ENCODE data around the gene EHD3.

The EHD3 gene

GRCh38 chr2:31254237-31255203 lies 20.6 kb downstream of the EHD3 start:
- no peak overlapping the region for H2AFZ ChIP-seq (ENCODE audit: low read length)
- H3K9ac ChIP-seq (ENCODE audit: low read length), result no peak overlapping the region; the same call in 1 of the 2 replicates
- no peaks in the 10 kb centered on the region for H3K9me3 ChIP-seq (ENCODE audit: low read length)
- H3K4me3 ChIP-seq (ENCODE audit: low read depth, low read length, poor library complexity, severe bottlenecking), result peak overlapping the region; percentile 5
- TF ChIP-seq, protein P1, sequence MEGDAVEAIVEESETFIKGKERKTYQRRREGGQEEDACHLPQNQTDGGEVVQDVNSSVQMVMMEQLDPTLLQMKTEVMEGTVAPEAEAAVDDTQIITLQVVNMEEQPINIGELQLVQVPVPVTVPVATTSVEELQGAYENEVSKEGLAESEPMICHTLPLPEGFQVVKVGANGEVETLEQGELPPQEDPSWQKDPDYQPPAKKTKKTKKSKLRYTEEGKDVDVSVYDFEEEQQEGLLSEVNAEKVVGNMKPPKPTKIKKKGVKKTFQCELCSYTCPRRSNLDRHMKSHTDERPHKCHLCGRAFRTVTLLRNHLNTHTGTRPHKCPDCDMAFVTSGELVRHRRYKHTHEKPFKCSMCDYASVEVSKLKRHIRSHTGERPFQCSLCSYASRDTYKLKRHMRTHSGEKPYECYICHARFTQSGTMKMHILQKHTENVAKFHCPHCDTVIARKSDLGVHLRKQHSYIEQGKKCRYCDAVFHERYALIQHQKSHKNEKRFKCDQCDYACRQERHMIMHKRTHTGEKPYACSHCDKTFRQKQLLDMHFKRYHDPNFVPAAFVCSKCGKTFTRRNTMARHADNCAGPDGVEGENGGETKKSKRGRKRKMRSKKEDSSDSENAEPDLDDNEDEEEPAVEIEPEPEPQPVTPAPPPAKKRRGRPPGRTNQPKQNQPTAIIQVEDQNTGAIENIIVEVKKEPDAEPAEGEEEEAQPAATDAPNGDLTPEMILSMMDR (IDR thresholded peaks at IDR 0.05; ENCODE audit: low read length), result no peak
- TF ChIP-seq EZH2 (IDR thresholded peaks at IDR 0.05; ENCODE audit: borderline replicate concordance, low read length), result no peak
- no peaks in the 10 kb centered on the region for H3K79me2 ChIP-seq (ENCODE audit: insufficient read depth, low read length)
- H3K4me1 ChIP-seq (ENCODE audit: insufficient read depth, low read length, severe bottlenecking), result peaks cover 23% of the 10 kb centered on the region
- H3K36me3 ChIP-seq (ENCODE audit: insufficient read depth, low read length), result no peaks in the 10 kb centered on the region
- H3F3A ChIP-seq (ENCODE audit: insufficient read depth, low read length), result no peaks in the 10 kb centered on the region
- H3K4me2 ChIP-seq (ENCODE audit: low read length), result peak overlapping the region; percentile 30; the same call in 1 of the 2 replicates
- peak overlapping the region; percentile 53 for H3K27ac ChIP-seq (ENCODE audit: low read depth, low read length, poor library complexity, severe bottlenecking)
- no peaks in the 10 kb centered on the region for H4K20me1 ChIP-seq (ENCODE audit: insufficient read depth, low read length)
- no peaks in the 10 kb centered on the region for H3K27me3 ChIP-seq (ENCODE audit: insufficient read depth, low read length)
- H3K9me2 ChIP-seq (ENCODE audit: low read depth, low read length), result no peaks in the 10 kb centered on the region

- Histone ChIP-seq H3K9ac (ENCODE audit: low read length) (no peak overlapping the region; the same call in 1 of the 2 replicates), H3K79me2 (ENCODE audit: insufficient read depth, low read length) (no peaks in the 10 kb centered on the region), H3K9me2 (ENCODE audit: low read depth, low read length) (no peaks in the 10 kb centered on the region), H3K9me3 (ENCODE audit: low read length) (no peaks in the 10 kb centered on the region), H3K4me1 (ENCODE audit: insufficient read depth, low read length, severe bottlenecking) (peaks cover 23% of the 10 kb centered on the region), H3K27ac (ENCODE audit: low read depth, low read length, poor library complexity, severe bottlenecking) (peak overlapping the region; percentile 53), H3K4me3 (ENCODE audit: low read depth, low read length, poor library complexity, severe bottlenecking) (no peak overlapping the region), H4K20me1 (ENCODE audit: insufficient read depth, low read length) (no peaks in the 10 kb centered on the region), H2AFZ (ENCODE audit: low read length) (no peak overlapping the region), H3F3A (ENCODE audit: insufficient read depth, low read length) (no peaks in the 10 kb centered on the region), H3K27me3 (ENCODE audit: insufficient read depth, low read length) (no peaks in the 10 kb centered on the region), H3K36me3 (ENCODE audit: insufficient read depth, low read length) (no peaks in the 10 kb centered on the region), H3K4me2 (ENCODE audit: low read length) (peak overlapping the region; percentile 14; the same call in 1 of the 2 replicates)
- TF ChIP-seq EZH2 (IDR thresholded peaks at IDR 0.05; ENCODE audit: borderline replicate concordance, low read length), result no peak
- TF ChIP-seq, protein P1 (IDR thresholded peaks at IDR 0.05; ENCODE audit: low read length), result no peak
Observed at GRCh38 chr2:31255911-31256571, 22.1 kb downstream of the EHD3 start.

DNA sequence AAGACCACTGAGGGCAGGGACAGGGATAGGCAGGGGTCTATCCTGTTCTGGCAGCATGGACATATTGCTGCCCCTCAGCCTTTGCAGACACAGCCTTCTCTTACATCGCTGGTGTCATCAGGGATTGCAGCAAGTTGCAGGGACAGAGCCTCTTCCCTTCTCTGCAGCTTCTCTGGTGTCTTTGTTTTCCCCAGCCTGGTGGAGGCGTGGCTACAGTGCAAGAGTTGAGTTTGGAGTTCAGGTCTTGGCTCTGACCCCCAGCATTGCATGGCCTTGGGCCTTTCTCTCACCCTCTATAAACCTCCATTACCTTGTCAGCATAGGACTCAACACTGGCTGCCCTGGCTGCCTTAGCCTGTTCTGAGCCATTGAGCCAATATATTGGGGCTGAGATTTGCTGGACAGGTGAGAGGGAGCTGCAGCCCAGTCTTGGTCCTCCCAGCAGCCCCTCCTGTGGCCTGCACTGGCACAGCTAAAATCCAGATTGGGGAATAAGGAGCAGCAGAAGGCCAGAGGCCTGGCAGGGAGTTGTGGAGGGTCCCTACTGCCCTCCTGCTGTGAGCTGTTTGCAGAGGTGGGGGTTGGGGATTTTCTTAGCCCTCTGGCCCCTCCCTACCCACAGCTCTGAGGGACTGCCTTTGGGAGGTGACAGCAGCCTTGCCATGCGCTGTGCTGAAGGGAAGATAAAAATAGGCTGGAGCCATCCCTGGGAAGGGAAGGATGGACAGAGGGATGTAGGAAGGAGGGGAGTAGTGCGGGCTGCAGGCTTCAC lies 22.8 kb downstream of the EHD3 start:
- TF ChIP-seq EZH2 (IDR thresholded peaks at IDR 0.05; ENCODE audit: borderline replicate concordance, low read length), result no peak
- TF ChIP-seq, protein P1 (IDR thresholded peaks at IDR 0.05; ENCODE audit: low read length), result no peak
- Histone ChIP-seq H3K27me3 (ENCODE audit: insufficient read depth, low read length) (no peaks in the 10 kb centered on the region), H3F3A (ENCODE audit: insufficient read depth, low read length) (no peaks in the 10 kb centered on the region), H3K9me3 (ENCODE audit: low read length) (no peaks in the 10 kb centered on the region), H4K20me1 (ENCODE audit: insufficient read depth, low read length) (no peaks in the 10 kb centered on the region), H3K4me1 (ENCODE audit: insufficient read depth, low read length, severe bottlenecking) (peaks cover 23% of the 10 kb centered on the region), H3K36me3 (ENCODE audit: insufficient read depth, low read length) (no peaks in the 10 kb centered on the region), H3K4me3 (ENCODE audit: low read depth, low read length, poor library complexity, severe bottlenecking) (no peak overlapping the region), H3K79me2 (ENCODE audit: insufficient read depth, low read length) (no peaks in the 10 kb centered on the region), H3K9me2 (ENCODE audit: low read depth, low read length) (no peaks in the 10 kb centered on the region), H2AFZ (ENCODE audit: low read length) (no peak overlapping the region), H3K4me2 (ENCODE audit: low read length) (peak overlapping the region; percentile 8; the same call in 1 of the 2 replicates), H3K27ac (ENCODE audit: low read depth, low read length, poor library complexity, severe bottlenecking) (peak overlapping the region; percentile 53), H3K9ac (ENCODE audit: low read length) (no peak overlapping the region)

Measured in OCI-LY1 (cell line).